ENCODE results near the gene CD38.

GRCh38 chr4:15870921-15871664, 93.0 kb downstream of the CD38 start:
- TF ChIP-seq POLR2AphosphoS5 (IDR thresholded peaks at IDR 0.05; ENCODE audit: low read depth, low read length) = no peak
- no peak for TF ChIP-seq SIN3A (IDR thresholded peaks at IDR 0.05; ENCODE audit: borderline replicate concordance, insufficient read depth, low read length)
- TF ChIP-seq TAF1 (IDR thresholded peaks at IDR 0.05; ENCODE audit: borderline replicate concordance, insufficient read depth, low read length) = no peak
- TF ChIP-seq REST (IDR thresholded peaks at IDR 0.05; ENCODE audit: insufficient read depth in 1 of 2, low read depth in 2 of 2, low read length in 2 of 2) = no peak
- TF ChIP-seq FOXP2 (optimal IDR thresholded peaks at IDR 0.05; ENCODE audit: borderline replicate concordance, extremely low read depth, extremely low read length, insufficient read depth) = no peak

Data from PFSK-1 (cell line).